Measurements from ENCODE around the gene PGS1. TPM values are rescaled to one million over a fixed set of nuclear protein-coding genes. Genes with fewer than 3 reads are reported as not detected.

Gene PGS1
- polyA plus RNA-seq, 3 donors: 26.0 to 87.1 (median 28.0) TPM

DNA sequence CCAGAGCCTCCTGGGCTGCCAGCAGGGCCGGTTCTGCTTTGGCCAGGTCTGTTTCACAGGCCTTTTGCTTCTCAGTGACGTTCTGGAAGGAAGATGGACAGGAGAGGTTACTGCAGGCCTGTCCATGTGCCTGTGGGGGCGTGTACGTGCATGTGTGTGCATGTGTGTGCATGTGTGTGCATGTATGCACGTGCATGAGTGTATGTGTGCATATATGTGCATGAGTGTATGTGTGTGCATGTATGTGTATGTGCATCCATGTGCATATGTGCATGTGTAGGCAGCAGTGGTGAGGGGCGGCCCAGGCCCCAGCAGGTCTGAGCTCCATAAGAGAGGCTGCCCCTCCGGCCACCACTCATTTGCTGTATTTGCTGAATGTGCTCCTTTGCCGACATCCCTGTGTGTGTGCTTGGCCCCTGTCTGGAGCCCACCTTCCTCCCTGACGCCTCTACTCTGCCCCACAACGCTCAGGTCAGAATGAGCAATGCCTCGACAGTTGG is 81.8 kb downstream of the PGS1 start:
- Histone ChIP-seq H4K20me1 (ENCODE audit: insufficient read depth, low read length) (no peaks in the 10 kb centered on the region), H3K27ac (ENCODE audit: low read depth in 1 of 2, low read length in 2 of 2) (no peak overlapping the region), H3K36me3 (replicated peaks in 1 of 2; ENCODE audit: control insufficient read depth in 1 of 2, insufficient read depth in 2 of 2, low read length in 2 of 2) (no peaks in the 10 kb centered on the region), H2AFZ (ENCODE audit: insufficient read depth, low read depth, low read length, poor library complexity, severe bottlenecking) (no peak overlapping the region), H3K4me1 (ENCODE audit: control insufficient read depth in 1 of 2, insufficient read depth in 2 of 2, low read length in 2 of 2) (no peaks in the 10 kb centered on the region), H3K4me3 (replicated peaks in 1 of 3; ENCODE audit: low read depth in 2 of 3, low read length in 3 of 3) (no peak overlapping the region), H3K9me3 (replicated peaks in 1 of 2; ENCODE audit: control insufficient read depth in 1 of 2, insufficient read depth in 1 of 2, low read length in 2 of 2) (no peaks in the 10 kb centered on the region), H3K9ac (ENCODE audit: insufficient read depth, low read length, poor library complexity, severe bottlenecking) (no peak overlapping the region), H3K27me3 (ENCODE audit: control insufficient read depth in 2 of 2, insufficient read depth in 2 of 2, low read length in 2 of 2) (no peaks in the 10 kb centered on the region), H3K79me2 (ENCODE audit: insufficient read depth, low read length) (no peaks in the 10 kb centered on the region), H3K4me2 (replicated peaks; ENCODE audit: extremely low read depth, low read length, poor library complexity, severe bottlenecking) (no peak overlapping the region)
- H3K27me3 Mint-ChIP-seq (ENCODE audit: low read depth in 3 of 3): no peaks in the 10 kb centered on the region
- TF ChIP-seq, protein P1, sequence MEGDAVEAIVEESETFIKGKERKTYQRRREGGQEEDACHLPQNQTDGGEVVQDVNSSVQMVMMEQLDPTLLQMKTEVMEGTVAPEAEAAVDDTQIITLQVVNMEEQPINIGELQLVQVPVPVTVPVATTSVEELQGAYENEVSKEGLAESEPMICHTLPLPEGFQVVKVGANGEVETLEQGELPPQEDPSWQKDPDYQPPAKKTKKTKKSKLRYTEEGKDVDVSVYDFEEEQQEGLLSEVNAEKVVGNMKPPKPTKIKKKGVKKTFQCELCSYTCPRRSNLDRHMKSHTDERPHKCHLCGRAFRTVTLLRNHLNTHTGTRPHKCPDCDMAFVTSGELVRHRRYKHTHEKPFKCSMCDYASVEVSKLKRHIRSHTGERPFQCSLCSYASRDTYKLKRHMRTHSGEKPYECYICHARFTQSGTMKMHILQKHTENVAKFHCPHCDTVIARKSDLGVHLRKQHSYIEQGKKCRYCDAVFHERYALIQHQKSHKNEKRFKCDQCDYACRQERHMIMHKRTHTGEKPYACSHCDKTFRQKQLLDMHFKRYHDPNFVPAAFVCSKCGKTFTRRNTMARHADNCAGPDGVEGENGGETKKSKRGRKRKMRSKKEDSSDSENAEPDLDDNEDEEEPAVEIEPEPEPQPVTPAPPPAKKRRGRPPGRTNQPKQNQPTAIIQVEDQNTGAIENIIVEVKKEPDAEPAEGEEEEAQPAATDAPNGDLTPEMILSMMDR (IDR thresholded peaks at IDR 0.05): no peak
- no peak overlapping the region for H3K27ac Mint-ChIP-seq
- DNase-seq: no peak
- H3K36me3 Mint-ChIP-seq: no peaks in the 10 kb centered on the region
- intact Hi-C loops (cut with micrococcal nuclease): no loop called here
- no peaks in the 10 kb centered on the region for H3K4me1 Mint-ChIP-seq
- WGBS (ENCODE audit: insufficient coverage): 85% methylated on average over 9 of the region's 11 CpGs
- H3K9me3 Mint-ChIP-seq: peaks cover 0 to 10% (median 3%) of the 10 kb centered on the region in 7 donors
- H3K4me3 Mint-ChIP-seq: no peak overlapping the region

DNA sequence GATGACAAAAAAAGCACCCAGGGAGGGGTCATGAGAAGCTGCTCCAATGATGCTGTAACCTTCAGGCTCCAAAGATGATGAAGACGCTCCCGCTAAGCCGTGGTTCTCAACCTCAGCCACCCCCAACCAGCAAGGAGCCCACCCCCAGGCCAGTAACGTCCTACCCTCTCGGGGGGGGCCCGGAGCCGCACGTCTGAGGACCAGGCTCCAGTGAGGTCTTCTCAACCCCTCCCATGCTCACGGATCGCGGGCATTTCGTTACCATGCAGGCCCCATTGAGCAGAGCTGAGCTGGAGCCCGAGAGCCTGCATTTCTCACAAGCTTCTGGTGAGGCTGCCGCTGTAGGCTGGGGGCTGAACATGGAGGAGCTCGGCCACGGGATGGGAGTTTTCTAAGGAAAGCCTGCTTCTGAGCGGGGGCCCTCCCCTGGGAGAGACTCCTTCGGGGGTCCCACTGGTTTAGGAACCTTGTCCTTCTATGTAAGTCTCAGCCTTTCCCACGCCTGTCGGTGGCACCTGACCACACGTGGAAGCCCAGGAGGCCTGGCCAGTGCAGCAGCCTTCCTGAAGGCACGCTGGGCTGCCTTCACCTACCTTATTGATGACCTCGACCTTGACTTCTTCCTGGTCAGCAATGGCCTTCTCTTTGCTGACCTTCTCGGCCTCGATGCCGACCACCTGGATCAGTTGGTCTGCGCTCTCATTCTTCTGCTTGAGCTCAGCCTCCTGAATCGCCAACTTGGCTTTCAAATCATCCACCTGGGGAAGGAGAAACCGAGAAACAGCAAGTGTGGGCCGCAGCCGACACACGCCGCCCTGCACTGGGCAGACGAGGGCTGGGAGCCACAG is 82.7 kb downstream of the PGS1 start:
- Mint-ChIP-seq H3K27me3 (ENCODE audit: low read depth in 3 of 3) (no peaks in the 10 kb centered on the region), H3K4me3 (no peak overlapping the region), H3K36me3 (no peaks in the 10 kb centered on the region), H3K4me1 (no peaks in the 10 kb centered on the region), H3K9me3 (peaks cover 0 to 10% (median 3%) of the 10 kb centered on the region in 7 donors), H3K27ac (no peak overlapping the region)
- TF ChIP-seq, protein P1 (IDR thresholded peaks at IDR 0.05): no peak
- no peaks in the 10 kb centered on the region for H3K36me3 ChIP-seq (replicated peaks in 1 of 2; ENCODE audit: control insufficient read depth in 1 of 2, insufficient read depth in 2 of 2, low read length in 2 of 2)
- 93% methylated on average over 29 of the region's 34 CpGs for WGBS (ENCODE audit: insufficient coverage)
- H2AFZ ChIP-seq (ENCODE audit: insufficient read depth, low read depth, low read length, poor library complexity, severe bottlenecking): no peak overlapping the region
- H3K4me1 ChIP-seq (ENCODE audit: control insufficient read depth in 1 of 2, insufficient read depth in 2 of 2, low read length in 2 of 2): no peaks in the 10 kb centered on the region
- H3K9me3 ChIP-seq (replicated peaks in 1 of 2; ENCODE audit: control insufficient read depth in 1 of 2, insufficient read depth in 1 of 2, low read length in 2 of 2): no peaks in the 10 kb centered on the region
- no peak overlapping the region for H3K9ac ChIP-seq (ENCODE audit: insufficient read depth, low read length, poor library complexity, severe bottlenecking)
- H4K20me1 ChIP-seq (ENCODE audit: insufficient read depth, low read length): no peaks in the 10 kb centered on the region
- intact Hi-C loops (cut with micrococcal nuclease): no loop called here
- DNase-seq: no peak
- no peak overlapping the region for H3K4me2 ChIP-seq (replicated peaks; ENCODE audit: extremely low read depth, low read length, poor library complexity, severe bottlenecking)
- no peak overlapping the region for H3K27ac ChIP-seq (ENCODE audit: low read depth in 1 of 2, low read length in 2 of 2)
- H3K79me2 ChIP-seq (ENCODE audit: insufficient read depth, low read length): no peaks in the 10 kb centered on the region
- H3K27me3 ChIP-seq (ENCODE audit: control insufficient read depth in 2 of 2, insufficient read depth in 2 of 2, low read length in 2 of 2): no peaks in the 10 kb centered on the region
- no peak overlapping the region for H3K4me3 ChIP-seq (replicated peaks in 1 of 3; ENCODE audit: low read depth in 2 of 3, low read length in 3 of 3)

All from CD14-positive monocyte (primary cell).